HG03354 (cell line): Measurements from ENCODE around the gene SMIM24.
"Not testable (repeated sequence)": the region's sequence is repeated elsewhere in the genome, so short reads cannot be mapped to it uniquely, and the experiment has no call there.

Experiments used
- ATAC-seq: cut with Tn5 transposase; IDR thresholded peaks from one replicate; pipeline ENCODE4 v1.9.1; 2021; ENCODE audit warnings: mild to moderate bottlenecking; ENCODE audit not compliant: unreplicated experiment, poor library complexity, severe bottlenecking

The SMIM24 gene

GRCh38 chr19:3516675-3517207 is 36.4 kb upstream of the SMIM24 start:
- ATAC-seq, result peak; percentile 62

DNA sequence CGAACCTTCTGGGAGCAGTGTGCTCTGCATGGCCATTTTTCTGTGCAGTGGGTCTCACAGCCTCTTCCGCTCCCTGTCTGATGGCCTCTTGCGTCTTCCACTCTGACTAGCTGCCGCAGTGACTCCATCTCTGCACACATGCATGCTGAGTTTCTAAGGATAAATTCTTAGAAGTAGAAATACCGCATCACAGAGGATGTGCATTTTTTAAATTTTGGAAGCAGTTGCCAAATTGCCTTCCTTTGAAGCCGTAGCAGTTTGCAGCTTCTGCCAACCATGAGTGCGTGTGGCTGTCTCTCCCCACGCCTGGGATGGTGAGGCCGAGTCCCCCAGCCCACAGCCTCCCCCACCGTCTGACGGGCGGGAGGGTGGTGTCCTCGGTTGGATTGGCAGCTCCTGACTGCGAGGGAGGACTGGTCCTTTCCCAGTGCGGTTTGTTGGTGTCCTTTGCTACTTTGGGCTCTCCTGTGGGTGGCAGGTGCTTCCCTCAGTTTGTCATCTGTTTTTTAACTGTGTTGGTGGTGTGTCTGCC is 35.6 kb upstream of the SMIM24 start:
- no peak for ATAC-seq

- ATAC-seq, result no peak
Measured at GRCh38 chr19:3514930-3515329, 34.6 kb upstream of the SMIM24 start.

GRCh38 chr19:3513229-3514140 is 33.2 kb upstream of the SMIM24 start:
- no peak for ATAC-seq

GRCh38 chr19:3512562-3513228 is 32.4 kb upstream of the SMIM24 start:
- no peak for ATAC-seq

- no peak for ATAC-seq
Measured at GRCh38 chr19:3511506-3512251, 31.4 kb upstream of the SMIM24 start.

DNA sequence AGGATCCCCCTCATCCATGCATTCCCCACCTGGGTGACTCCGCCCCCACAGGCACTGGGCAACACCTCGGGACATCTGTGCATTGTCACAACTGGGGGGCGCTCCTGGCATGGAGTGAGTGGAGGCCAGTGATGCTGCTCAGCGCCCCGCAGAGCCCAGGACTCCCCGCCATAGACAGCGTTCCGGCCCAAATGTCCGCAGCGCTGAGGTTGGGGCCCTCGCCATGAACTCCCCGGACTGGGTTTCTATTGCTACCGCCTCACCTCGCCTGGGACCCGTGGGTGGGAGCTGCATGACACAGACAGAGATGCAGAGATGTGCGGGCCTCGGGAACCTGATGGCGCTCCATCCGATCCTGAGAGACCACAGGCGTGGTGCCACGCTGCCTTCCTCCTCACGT is 30.4 kb upstream of the SMIM24 start:
- ATAC-seq, result no peak

GRCh38 chr19:3509566-3509989 is 29.3 kb upstream of the SMIM24 start:
- ATAC-seq, result no peak

DNA sequence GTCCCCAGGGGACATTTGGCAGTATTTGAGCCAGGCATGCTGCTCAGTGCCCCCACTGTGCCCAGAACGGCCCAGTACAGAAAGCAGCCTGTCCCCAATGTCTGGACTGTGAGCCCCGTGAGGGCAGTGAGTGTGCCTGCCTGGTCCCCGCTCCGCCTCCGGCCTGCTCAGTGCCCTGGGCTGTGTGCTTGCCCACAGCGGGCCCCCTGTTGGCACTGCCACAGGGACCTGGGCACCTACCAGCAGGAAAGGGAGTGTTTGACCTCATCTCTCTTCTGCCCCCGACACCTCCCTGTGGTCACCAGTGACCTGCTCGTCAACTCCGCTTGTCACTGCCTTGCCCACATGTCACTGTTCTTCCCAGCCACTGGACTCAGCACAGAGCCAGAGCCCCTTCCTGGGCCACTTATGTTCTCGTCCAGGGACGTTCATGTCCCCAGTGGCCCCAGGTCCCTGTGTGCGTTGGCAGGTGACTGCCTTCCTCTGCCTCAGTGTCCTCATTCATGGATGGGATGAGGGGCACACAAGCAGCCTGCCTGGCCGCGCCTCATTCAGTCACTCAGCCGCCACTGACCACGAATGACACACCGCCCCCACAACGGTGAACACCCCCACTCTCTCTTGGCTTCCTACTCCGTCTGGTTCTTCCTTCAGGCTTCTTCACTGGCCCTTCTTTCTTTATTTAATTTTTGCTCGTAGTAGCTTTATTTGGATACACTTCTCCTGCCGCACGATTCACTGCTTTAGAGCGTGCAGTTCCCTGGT is 28.6 kb upstream of the SMIM24 start:
- ATAC-seq, result no peak

DNA sequence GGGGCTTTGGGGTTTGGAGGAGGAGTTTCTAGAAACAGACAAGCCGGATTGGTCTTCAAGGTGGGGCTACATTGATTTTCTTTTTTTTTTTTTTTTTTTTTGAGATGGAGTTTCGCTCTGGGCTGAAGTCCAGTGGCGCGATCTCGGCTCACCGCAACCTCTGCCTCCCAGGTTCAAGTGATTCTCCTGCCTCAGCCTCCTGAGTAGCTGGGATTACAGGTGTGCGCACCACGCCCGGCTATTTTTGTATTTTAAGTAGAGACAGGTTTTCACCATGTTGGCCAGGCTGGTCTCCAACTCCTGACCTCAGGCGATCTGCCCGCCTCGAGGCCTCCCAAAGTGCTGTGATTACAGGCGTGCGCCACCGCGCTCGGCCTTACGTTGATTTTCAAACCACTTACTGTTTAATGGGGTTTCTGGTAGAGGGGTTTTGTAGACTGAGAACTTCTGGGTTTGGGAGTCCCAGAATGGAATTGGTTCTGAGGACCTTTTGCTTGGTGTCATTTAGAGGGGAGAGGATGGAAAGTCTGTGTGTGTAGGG is 27.9 kb upstream of the SMIM24 start:
- not testable (repeated sequence) for ATAC-seq

GRCh38 chr19:3507371-3508120 is 27.2 kb upstream of the SMIM24 start:
- no peak for ATAC-seq

DNA sequence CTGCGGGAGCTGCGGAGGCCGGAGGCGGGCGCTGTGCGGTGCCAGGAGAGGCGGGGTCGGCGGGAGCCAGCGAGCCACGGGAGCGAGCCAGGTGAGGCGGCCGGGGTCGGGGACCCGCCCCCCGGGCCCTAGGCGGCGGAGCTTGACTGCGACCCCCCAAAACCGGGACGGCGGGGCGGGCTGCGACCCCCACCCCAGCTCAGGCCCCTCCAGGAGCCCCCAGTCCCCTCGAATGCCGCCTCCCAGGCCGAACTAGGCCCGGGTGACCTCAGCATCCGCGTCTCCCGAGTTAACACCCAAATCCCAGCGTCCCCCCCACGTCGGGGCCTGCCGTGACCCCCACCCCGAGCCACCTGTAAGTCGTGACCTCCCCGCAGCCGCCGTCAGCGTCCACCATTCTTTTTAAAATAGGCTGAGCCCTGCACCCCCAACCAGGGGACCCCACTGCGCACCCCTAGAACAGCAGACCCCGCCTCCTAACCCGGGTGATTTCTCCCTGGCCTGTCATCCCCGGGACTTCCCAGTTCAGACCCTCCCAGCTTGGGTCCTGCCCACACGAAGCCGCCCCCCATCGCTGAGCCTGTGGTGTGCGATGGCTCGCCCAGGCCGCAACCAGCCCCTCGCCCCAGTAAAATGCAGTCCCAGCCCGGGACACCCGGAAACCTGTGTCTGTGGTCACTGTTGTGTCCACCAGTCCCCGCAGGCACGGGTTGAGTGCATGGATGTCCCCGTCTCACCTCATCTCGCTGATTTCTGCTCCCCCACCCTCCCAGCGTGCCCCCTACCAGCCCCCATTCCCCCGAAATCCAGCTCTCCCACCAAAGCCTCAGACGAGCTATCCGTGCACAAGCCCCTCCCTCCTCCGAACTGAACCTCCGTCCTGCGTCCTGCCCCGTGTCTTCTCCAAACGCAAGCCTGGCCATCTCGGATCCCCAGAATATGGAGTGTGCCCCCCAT is 26.3 kb upstream of the SMIM24 start:
- peak; percentile 12 for ATAC-seq

DNA sequence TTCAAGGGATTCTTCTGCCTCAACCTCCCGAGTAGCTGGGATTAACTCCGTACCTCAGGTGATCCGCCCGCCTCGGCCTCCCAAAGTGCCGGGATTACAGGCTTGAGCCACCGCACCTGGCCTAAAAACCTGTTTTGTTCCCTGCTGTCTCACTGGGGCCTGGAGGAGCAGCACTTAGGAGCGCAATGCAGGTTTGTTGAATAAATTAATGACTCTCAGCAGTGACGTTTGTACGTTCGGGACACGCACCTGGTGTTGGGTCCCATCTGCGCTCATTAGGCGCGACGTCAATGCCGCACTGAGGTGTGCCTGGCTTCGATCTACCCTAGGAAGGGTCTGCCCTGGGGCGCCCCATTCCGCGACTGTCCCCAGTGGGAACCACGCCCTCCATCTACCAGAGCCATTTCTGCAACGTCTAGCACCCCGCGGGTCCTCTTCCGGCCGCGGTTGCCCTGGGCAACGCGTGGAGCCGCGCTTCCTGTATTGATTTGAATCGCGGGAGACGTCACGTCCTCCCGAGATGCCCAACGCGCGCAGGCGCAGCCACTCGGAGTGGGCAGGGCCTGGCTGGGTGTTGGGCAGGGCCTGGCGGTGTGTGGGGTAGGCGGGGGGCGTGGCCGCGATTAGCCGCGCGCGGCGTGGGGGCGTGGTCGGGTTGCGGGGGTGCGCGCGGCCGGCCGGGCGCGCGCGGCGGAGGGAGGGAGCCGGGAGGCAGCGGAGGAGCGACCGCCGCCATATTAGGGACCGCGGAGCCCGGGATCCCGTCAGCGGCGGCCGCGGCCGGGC is 25.5 kb upstream of the SMIM24 start, which contains the start of gene FZR1:
Gene FZR1, plus strand, starts transcription at position 714 of the 786 bp plus-strand sequence. CDS start 16,679 bp downstream, outside the sequence.
- peak; percentile 93 for ATAC-seq

DNA sequence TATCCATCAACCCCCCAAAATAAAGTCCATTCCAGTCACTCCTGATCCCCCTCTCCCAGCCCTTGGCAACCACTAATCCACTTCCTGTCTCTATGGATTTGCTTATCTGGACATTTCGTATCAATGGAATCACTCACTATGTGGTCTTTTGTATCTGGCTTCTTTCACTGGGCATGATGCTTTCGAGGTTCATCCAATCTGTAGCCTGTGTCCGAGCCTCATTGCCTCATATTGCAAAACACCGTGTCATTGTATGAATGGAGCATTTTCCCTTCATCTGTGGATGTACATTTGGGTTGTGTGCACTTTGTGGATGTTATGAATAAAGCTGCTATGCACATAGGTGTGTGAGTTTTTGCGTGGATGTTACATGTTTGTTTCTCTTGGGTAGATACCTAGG is 24.4 kb upstream of the SMIM24 start:
- ATAC-seq, result no peak

- ATAC-seq, result no peak
Measured at GRCh38 chr19:3503036-3503572, 22.8 kb upstream of the SMIM24 start.

DNA sequence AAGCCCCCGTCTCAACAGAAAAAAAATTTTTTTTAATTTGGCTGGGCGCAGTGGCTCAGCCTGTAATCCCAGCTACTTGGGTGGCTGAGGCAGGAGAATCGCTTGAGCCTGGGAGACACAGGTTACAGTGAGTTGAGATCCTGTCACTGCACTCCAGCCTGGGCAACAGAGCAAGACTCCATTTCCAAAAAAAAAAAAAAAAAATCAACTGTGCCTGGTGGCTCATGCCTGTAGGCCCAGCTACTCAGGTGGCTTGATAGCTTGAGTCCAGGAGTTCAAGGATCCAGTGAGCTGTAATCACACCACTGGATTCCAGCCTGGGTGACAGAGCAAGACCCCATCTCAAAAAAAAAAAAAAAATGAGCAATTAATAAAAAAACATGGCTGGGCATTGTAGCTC is 21.5 kb upstream of the SMIM24 start:
- ATAC-seq, result no peak
